NCI-H1105 (cell line): ENCODE data around the gene EPG5.

ENCODE experiments used
- DNase-seq: peaks from one replicate; lab custom pipeline; 2025; lab: John Stamatoyannopoulos, UW

EPG5 gene

GRCh38 chr18:45802814-45803492, 164.2 kb downstream of the EPG5 start:
- no peak for DNase-seq

- DNase-seq: no peak
These were observed 165.6 kb downstream of the EPG5 start for GRCh38 chr18:45801416-45802004.
